ENCODE data around the gene PDZRN4. TPM values are rescaled to one million over a fixed set of nuclear protein-coding genes. Genes with fewer than 3 reads are reported as not detected.

The PDZRN4 gene
- total RNA-seq, 1 donor from 2014 or later, result not detected

DNA sequence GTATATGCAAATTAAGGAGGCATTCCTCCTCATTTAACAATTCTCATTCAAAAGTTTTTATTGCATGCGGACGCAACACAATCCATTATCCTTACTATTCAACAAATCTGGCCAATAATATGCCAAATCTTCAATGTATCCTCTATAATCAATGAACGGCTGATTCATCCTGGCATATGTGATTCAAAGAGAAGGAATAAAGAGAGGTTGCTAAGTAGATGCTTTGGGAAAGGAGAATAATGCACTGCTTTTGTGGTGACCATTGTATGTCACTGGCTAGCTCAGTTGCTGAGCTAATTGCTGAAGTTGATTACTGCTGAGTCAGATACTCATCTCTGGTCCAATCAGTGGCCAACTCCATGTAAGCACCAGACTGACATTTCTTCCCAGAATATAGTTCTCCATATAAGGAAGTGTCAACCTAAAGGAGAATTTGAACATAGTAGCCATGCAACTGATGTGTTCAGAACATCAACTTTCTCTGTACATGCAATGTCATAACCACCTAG is 148.0 kb downstream of the PDZRN4 start:
- intact Hi-C loops (cut with DNase I), result no loop called here
- DNase-seq (ENCODE audit: low spot score), result no peak

- intact Hi-C loops (cut with DNase I), result no loop called here
- DNase-seq (ENCODE audit: low spot score), result no peak
These were observed 151.7 kb downstream of the PDZRN4 start for GRCh38 chr12:41339784-41340183.

GRCh38 chr12:41344776-41345470 is 156.8 kb downstream of the PDZRN4 start:
- intact Hi-C loops (cut with DNase I), result no loop called here
- DNase-seq (ENCODE audit: low spot score), result no peak

DNA sequence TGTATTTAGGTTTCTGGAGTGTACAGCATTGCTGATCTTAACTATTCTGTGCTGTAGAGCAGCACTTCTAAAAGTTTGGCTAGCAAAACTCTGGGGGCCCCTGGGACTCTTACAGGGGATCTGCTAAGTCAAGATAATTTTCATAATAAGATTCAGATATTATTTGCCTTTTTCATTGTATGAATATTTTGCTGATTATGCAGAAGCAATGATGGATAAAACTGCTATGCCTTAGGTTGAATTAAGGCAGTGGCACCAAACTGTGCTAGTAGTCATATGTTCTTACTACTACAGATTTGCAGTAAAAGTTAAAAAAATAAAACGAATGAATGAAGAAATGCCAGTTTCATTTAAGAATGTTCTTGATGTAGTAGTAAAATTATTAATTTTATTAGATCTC is 160.1 kb downstream of the PDZRN4 start:
- intact Hi-C loops (cut with DNase I), result no loop called here
- no peak for DNase-seq (ENCODE audit: low spot score)

- DNase-seq (ENCODE audit: low spot score), result no peak
These were observed 168.1 kb downstream of the PDZRN4 start for GRCh38 chr12:41356181-41356580.

DNA sequence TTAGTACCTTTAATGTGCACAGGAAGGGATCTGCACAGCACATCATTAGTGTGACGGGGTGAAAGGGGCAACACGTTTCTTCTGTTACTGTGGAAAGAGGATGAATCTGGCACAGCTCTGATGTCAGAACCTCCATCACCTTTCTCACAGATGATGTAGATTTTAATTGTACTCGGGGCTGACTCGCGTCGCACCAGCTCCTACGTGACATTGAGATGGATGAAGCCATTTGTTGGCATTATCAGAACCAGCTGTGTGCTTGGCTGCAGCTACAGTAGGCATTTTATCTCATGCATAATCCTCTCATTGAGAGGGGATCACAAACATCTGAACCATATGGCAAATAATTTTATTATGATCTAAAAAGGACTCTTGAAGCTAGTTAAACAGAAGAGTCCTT is 173.6 kb downstream of the PDZRN4 start:
- no peak for DNase-seq (ENCODE audit: low spot score)
- intact Hi-C loops (cut with DNase I), result no loop called here

More at GRCh38 chr12:41356181-41356580, 168.1 kb downstream of the PDZRN4 start:
- intact Hi-C loops (cut with DNase I), result no loop called here

- intact Hi-C loops (cut with DNase I), result no loop called here
- DNase-seq (ENCODE audit: low spot score), result no peak
These were observed 174.4 kb downstream of the PDZRN4 start for GRCh38 chr12:41362510-41362909.

- intact Hi-C loops (cut with DNase I), result no loop called here
- DNase-seq (ENCODE audit: low spot score), result no peak
These were observed 174.8 kb downstream of the PDZRN4 start for GRCh38 chr12:41362931-41363330.

- intact Hi-C loops (cut with DNase I), result no loop called here
- no peak for DNase-seq (ENCODE audit: low spot score)
These were observed 176.1 kb downstream of the PDZRN4 start for GRCh38 chr12:41364211-41364610.

DNA sequence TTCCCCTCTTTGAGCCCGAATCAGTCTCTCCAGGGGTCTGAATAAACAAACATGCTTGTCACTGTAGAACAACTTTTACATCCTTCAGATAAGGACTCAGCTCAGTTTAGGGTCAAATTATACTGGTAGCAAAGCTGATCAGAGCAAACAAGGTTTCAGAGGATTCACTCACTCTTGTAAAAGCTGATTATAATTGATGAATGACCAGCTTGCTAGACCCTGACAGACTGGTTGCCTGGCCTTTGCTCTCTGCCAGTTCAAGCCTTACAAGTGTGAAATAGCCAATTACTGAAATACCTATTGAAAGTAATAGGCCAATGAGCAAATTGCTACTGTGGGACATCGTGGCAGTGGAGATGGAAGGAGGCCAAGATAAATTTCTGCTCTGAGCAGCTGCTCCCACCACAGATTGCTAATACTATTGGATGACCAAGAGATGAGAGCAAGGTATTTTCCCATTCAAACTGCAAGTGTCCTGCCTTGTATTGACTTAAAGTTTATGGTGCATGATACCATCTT is 177.6 kb downstream of the PDZRN4 start:
- no peak for DNase-seq (ENCODE audit: low spot score)
- intact Hi-C loops (cut with DNase I), result no loop called here

GRCh38 chr12:41367726-41368405 is 179.7 kb downstream of the PDZRN4 start:
- intact Hi-C loops (cut with DNase I), result no loop called here

DNA sequence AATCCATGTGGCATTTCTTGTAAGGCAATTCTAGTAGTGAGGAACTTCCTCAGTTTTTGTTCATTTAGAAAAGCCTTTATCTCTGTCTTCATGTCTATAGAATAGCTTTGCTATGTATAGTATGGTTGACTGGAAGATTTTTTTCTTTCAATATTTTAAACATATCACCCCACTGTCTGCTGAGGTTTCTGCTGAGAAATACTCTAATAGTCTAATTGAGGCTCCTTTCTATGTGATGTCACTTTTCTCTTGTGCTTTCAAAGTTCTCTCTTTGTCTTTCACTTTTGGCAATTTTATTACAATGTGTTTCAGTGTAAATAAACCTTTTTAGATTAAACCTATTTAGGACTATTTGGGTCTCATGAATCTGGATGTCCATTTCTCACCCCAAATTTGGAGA is 192.8 kb downstream of the PDZRN4 start:
- intact Hi-C loops (cut with DNase I), result no loop called here
- no peak for DNase-seq (ENCODE audit: low spot score)

More at GRCh38 chr12:41367726-41368405, 179.7 kb downstream of the PDZRN4 start:
- DNase-seq (ENCODE audit: low spot score), result no peak

DNA sequence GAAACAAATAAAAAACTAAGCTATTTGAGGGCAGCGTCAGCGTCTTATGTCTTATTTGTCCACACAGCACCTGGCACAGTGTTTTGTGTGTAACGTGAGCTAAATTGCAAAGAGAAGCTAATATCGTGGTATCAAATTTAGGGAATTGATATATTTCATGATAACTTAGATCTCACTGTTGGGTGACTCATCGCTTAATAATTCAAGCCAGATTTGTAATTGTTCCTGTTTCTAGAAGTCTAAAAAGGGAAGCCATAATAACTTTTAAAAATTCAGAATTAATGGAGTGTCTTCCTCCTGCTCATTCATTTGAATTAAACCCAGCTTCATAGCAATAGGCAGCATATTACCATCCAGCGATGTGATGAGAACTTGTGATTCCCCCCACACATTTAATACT is 214.7 kb downstream of the PDZRN4 start:
- intact Hi-C loops (cut with DNase I), result no loop called here
- no peak for DNase-seq (ENCODE audit: low spot score)

DNA sequence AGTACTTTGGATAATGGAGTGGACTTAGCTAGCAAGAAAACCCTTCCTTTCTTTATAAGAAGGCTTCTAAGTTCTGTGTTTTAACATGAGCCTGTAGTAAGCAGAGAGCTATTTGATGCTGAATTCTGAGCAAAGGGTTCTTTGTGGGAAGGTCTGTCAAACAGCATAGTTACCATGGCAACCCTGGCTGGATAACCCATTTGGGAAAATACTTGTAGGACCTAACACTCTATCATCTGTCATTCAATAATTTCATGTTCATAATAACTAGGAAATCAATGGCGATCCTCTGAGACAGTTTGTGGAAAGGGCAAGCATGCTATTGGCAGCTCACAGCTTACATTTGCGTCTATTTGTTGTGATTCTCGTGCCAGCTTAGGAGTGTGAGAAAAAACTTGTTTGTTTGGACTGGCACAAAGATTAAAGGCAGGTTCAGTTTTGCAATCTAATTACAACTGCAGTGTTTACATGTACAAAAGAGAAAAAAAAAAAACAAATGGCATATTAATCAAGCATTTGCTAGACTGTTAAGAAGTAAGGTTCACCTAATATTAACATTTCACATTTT is 219.2 kb downstream of the PDZRN4 start:
- no peak for DNase-seq (ENCODE audit: low spot score)
- intact Hi-C loops (cut with DNase I), result no loop called here

- no peak for DNase-seq (ENCODE audit: low spot score)
- intact Hi-C loops (cut with DNase I), result no loop called here
These were observed 221.5 kb downstream of the PDZRN4 start for GRCh38 chr12:41409628-41410027.

- DNase-seq (ENCODE audit: low spot score), result no peak
- intact Hi-C loops (cut with DNase I), result no loop called here
These were observed 230.5 kb downstream of the PDZRN4 start for GRCh38 chr12:41418586-41418985.

- intact Hi-C loops (cut with DNase I), result no loop called here
- no peak for DNase-seq (ENCODE audit: low spot score)
These were observed 231.2 kb downstream of the PDZRN4 start for GRCh38 chr12:41419131-41419893.

DNA sequence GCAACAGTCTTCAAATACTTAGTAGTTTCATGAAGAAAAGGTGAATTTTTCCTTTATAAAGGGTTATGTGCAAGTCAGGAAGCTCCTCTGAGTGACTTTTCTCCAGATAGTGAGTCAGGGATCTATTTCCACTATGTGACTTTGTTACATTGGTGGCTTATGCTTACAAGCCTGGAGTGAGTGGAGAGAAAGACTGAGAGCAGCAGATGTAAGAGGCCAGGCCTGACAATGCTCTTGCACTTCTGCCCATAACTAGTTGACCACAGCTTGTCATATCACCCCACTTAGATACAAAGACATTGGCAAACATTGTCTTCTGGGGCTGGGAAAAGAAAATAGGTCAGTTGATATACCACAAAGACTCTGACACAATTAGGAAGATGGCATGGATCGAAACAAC is 236.5 kb downstream of the PDZRN4 start:
- intact Hi-C loops (cut with DNase I), result no loop called here
- DNase-seq (ENCODE audit: low spot score), result no peak

GRCh38 chr12:41433460-41433859 is 245.3 kb downstream of the PDZRN4 start:
- no peak for DNase-seq (ENCODE audit: low spot score)
- intact Hi-C loops (cut with DNase I), result no loop called here

- intact Hi-C loops (cut with DNase I), result no loop called here
These were observed 248.0 kb downstream of the PDZRN4 start for GRCh38 chr12:41436076-41436475.

More at GRCh38 chr12:41436076-41436475, 248.0 kb downstream of the PDZRN4 start:
- DNase-seq (ENCODE audit: low spot score), result no peak

Measured in cardiac septum (tissue), 1 donor.